Right cardiac atrium (tissue), 5 donors: Measurements from ENCODE around the gene PIP5KL1. TPM values are rescaled to one million over a fixed set of nuclear protein-coding genes. Genes with fewer than 3 reads are reported as not detected.
A peak's percentile ranks its signal among the peaks of the same experiment; 100 is the strongest.

Experiments
- ATAC-seq, 2 donors: fragments of 200-7000 bp; cut with Tn5 transposase; one replicate each; pipeline versions ENCODE4 v1.8.0 to v1.9.1; 2020; ENCODE audit warnings: moderate library complexity in 2 of 2, mild to moderate bottlenecking in 1 of 2
- DNase-seq, 3 donors: peaks; one replicate each; pipeline ENCODE4 v3.0.0-alpha.2; 2020
- H3K27ac ChIP-seq: one replicate; pipeline ENCODE4 v1.5.1; 2013; ENCODE audit warnings: mild to moderate bottlenecking, low read length, control low read depth, moderate library complexity
- H3K27me3 ChIP-seq: one replicate; pipeline ENCODE4 v1.6.1; 2013; ENCODE audit not compliant: control insufficient read depth, insufficient read depth
- H3K4me1 ChIP-seq: one replicate; pipeline ENCODE4 v1.6.1; 2013; ENCODE audit warnings: low read length; ENCODE audit not compliant: control insufficient read depth, insufficient read depth
- H3K4me3 ChIP-seq: one replicate; pipeline ENCODE4 v1.5.1; 2013; ENCODE audit warnings: low read length, control low read depth
- H3K9me3 ChIP-seq: one replicate; pipeline ENCODE4 v1.6.1; 2013; ENCODE audit warnings: low read length; ENCODE audit not compliant: control insufficient read depth
- WGBS: extraction: QIAGEN DNeasy Blood & Tissue Kit; methylation state at CpG from one replicate; pipeline ENCODE4 v1.1.7; 2013; 5-methylcytosine and 5-hydroxymethylcytosine counted together
- intact Hi-C, 4 donors: fragments of 100-400 bp; cut with DNase I; formaldehyde crosslinking; loops; one replicate each; pipeline versions ENCODE4 v1.11.0 to v1.14.0; 2022 to 2023
- polyA plus RNA-seq: library from polyadenylated mRNA; stranded (reverse); fragments of 200-250 nt; gene quantifications from one replicate; pipeline ENCODE4 v1.2.3, GENCODE V29; 2013
- total RNA-seq, 4 donors: library from RNA; stranded (reverse); fragmentation: NEBNext Ultra II Directional; extraction: Animal tissue kit (Norgen Biotek cat#: 25700); gene quantifications; one replicate each; pipeline ENCODE4 v1.2.1, GENCODE V29; 2021
- donor health status: healthy with polysubstance abuse.
- donor health status: DM: no; HTN: yes; CAD: no.
- donor health status: DM: no; HTN: no; CAD: no.
- donor health status: DM: no; HTN: yes; CAD: no; lungs with severe emphysema.
- donor health status: DM: yes; HTN: yes; CAD: no.

Gene PIP5KL1
- total and polyA plus RNA-seq, 5 donors, result 0.29 to 1.3 (median 0.29) TPM; not detected in 2

GRCh38 chr9:127937388-127938297, 7.1 kb upstream of the PIP5KL1 start, which contains the start of gene DPM2:
DPM2 (minus strand) TSS chr9:127937854; CDS start chr9:127937820, 34 bp downstream.
- H3K27me3 ChIP-seq, result no peaks in the 10 kb centered on the region
- intact Hi-C loops, result no loop called here
- peaks cover 9% of the 10 kb centered on the region for H3K4me1 ChIP-seq
- H3K4me3 ChIP-seq, result peak within 1 kb of the TSS; percentile 56
- H3K27ac ChIP-seq, result peak within 1 kb of the TSS; percentile 64
- DNase-seq (peak; percentile 88 to 93 (median 93)), ATAC-seq (peak; percentile 89 to 90)
- H3K9me3 ChIP-seq, result no peaks in the 10 kb centered on the region
- WGBS, result 3% methylated on average over 60 of the region's 60 CpGs

- H3K27me3 ChIP-seq, result no peaks in the 10 kb centered on the region
- intact Hi-C loops, result no loop called here
- peaks cover 9% of the 10 kb centered on the region for H3K4me1 ChIP-seq
- no peak overlapping the region for H3K27ac ChIP-seq
- WGBS, result 13% methylated on average over 7 of the region's 7 CpGs
- no peaks in the 10 kb centered on the region for H3K9me3 ChIP-seq
- peak overlapping the region; percentile 56 for H3K4me3 ChIP-seq
- DNase-seq (no peak), ATAC-seq (no peak)
Measured at GRCh38 chr9:127937056-127937387, 6.4 kb upstream of the PIP5KL1 start.

- H3K4me3 ChIP-seq, result no peak overlapping the region
- H3K27ac ChIP-seq, result no peak overlapping the region
- DNase-seq (peak in 1 of 3 donors; percentile 13), ATAC-seq (no peak)
- no peaks in the 10 kb centered on the region for H3K27me3 ChIP-seq
- H3K9me3 ChIP-seq, result no peaks in the 10 kb centered on the region
- H3K4me1 ChIP-seq, result peaks cover 9% of the 10 kb centered on the region
- intact Hi-C loops, result no loop called here
- 65% methylated on average over 14 of the region's 14 CpGs for WGBS
Measured at GRCh38 chr9:127936347-127936852, 5.8 kb upstream of the PIP5KL1 start.

GRCh38 chr9:127935765-127936221, 5.2 kb upstream of the PIP5KL1 start:
- ATAC-seq (no peak), DNase-seq (no peak)
- Histone ChIP-seq H3K27ac (no peak overlapping the region), H3K4me1 (peaks cover 9% of the 10 kb centered on the region), H3K9me3 (no peaks in the 10 kb centered on the region), H3K4me3 (no peak overlapping the region), H3K27me3 (no peaks in the 10 kb centered on the region)
- intact Hi-C loops, result no loop called here
- WGBS, result 71% methylated on average over 4 of the region's 4 CpGs

GRCh38 chr9:127934986-127935385, 4.4 kb upstream of the PIP5KL1 start:
- intact Hi-C loops, result no loop called here
- WGBS, result 72% methylated on average over 11 of the region's 11 CpGs
- H3K27ac ChIP-seq, result no peak overlapping the region
- DNase-seq, result peak in 1 of 3 donors; percentile 17
- H3K4me1 ChIP-seq, result peaks cover 12% of the 10 kb centered on the region
- no peaks in the 10 kb centered on the region for H3K9me3 ChIP-seq
- ATAC-seq, result no peak
- H3K4me3 ChIP-seq, result no peak overlapping the region
- H3K27me3 ChIP-seq, result no peaks in the 10 kb centered on the region

GRCh38 chr9:127934248-127934647, 3.7 kb upstream of the PIP5KL1 start:
- H3K9me3 ChIP-seq, result no peaks in the 10 kb centered on the region
- no peaks in the 10 kb centered on the region for H3K27me3 ChIP-seq
- no peak overlapping the region for H3K4me3 ChIP-seq
- WGBS, result 94% methylated on average over 4 of the region's 4 CpGs
- peaks cover 12% of the 10 kb centered on the region for H3K4me1 ChIP-seq
- peak in 2 of 3 donors; percentile 12 to 27 for DNase-seq
- ATAC-seq, result no peak
- H3K27ac ChIP-seq, result no peak overlapping the region
- intact Hi-C loops, result no loop called here

GRCh38 chr9:127931092-127931881, 710 bp upstream of the PIP5KL1 start:
- intact Hi-C loops, result no loop called here
- Histone ChIP-seq H3K9me3 (no peaks in the 10 kb centered on the region), H3K27me3 (no peaks in the 10 kb centered on the region), H3K4me3 (peak overlapping the region; percentile 52), H3K4me1 (peaks cover 10% of the 10 kb centered on the region), H3K27ac (no peak overlapping the region)
- WGBS, result 17% methylated on average over 18 of the region's 18 CpGs
- peak in 1 of 2 donors; percentile 1 for ATAC-seq
- DNase-seq, result peak in 1 of 3 donors; percentile 42

GRCh38 chr9:127929625-127929979, 975 bp downstream of the PIP5KL1 start:
- no peaks in the 10 kb centered on the region for H3K27me3 ChIP-seq
- no peak overlapping the region for H3K4me3 ChIP-seq
- H3K9me3 ChIP-seq, result no peaks in the 10 kb centered on the region
- no peak overlapping the region for H3K27ac ChIP-seq
- DNase-seq (no peak), ATAC-seq (no peak)
- intact Hi-C loops, result loop anchor here in 3 of 4 donors (10.0 kb wide), 2 partner anchors 195 to 425 kb away; partner anchors contain the start of gene TOR2A (in 1 of the 3)
- 72% methylated on average over 10 of the region's 10 CpGs for WGBS
- peaks cover 6% of the 10 kb centered on the region for H3K4me1 ChIP-seq

- ATAC-seq (no peak), DNase-seq (no peak)
- Histone ChIP-seq H3K27ac (no peak overlapping the region), H3K9me3 (no peaks in the 10 kb centered on the region), H3K4me3 (no peak overlapping the region), H3K4me1 (peaks cover 6% of the 10 kb centered on the region), H3K27me3 (no peaks in the 10 kb centered on the region)
- WGBS, result 76% methylated on average over 11 of the region's 11 CpGs
- intact Hi-C loops, result loop anchor here in 3 of 4 donors (10.0 kb wide), 2 partner anchors 194 to 424 kb away; partner anchors contain the start of gene TOR2A (in 1 of the 3)
Measured at GRCh38 chr9:127928676-127929624, 1.6 kb downstream of the PIP5KL1 start.
